Astrocyte of the spinal cord (primary cell): ENCODE results near the gene ERC2.

ENCODE experiments used
- DNase-seq: peaks from one replicate; pipeline ENCODE4 v3.0.0; 2011; ENCODE audit warnings: low read depth, low spot score
- H3K4me3 ChIP-seq: 2 replicates; pipeline ENCODE4 v1.5.1; 2011; ENCODE audit warnings: low read depth, mild to moderate bottlenecking, low read length, moderate library complexity
- CTCF ChIP-seq: IDR thresholded peaks from 2 replicates; pipeline ENCODE4 v1.5.1; 2012; ENCODE audit warnings: low read depth, mild to moderate bottlenecking, low read length, inconsistent platforms
- in situ Hi-C: cut with HindIII; loops from 2 replicates; pipeline ENCODE4 v1.10.0; 2017; ENCODE audit warnings: low sequenced_read_pairs

The ERC2 gene

GRCh38 chr3:55988905-55989304 is 479.4 kb downstream of the ERC2 start:
- H3K4me3 ChIP-seq, result no peak overlapping the region
- no peak for DNase-seq
- in situ Hi-C loops, result no loop called here
- TF ChIP-seq CTCF, result no peak

DNA sequence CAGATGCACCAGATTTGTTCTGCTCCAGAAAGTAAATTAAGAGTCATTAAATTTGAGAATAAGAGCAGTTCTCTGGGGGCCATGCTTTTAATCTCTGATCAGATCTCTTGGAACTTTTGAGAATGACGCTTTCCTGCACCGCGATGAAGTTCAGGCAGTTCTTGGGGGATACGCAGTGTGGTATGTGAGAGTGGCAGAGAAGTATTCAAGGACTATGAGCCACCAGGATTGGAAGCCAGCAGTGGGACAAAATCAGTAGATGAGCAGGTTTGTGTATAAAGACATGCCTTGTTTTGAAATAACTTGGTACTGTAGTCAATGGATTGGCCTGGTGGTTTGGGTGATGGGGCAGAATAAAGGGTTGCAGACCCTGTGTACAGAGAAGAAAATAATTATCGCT is 483.6 kb downstream of the ERC2 start:
- TF ChIP-seq CTCF, result no peak
- DNase-seq, result no peak
- no peak overlapping the region for H3K4me3 ChIP-seq
- in situ Hi-C loops, result no loop called here

DNA sequence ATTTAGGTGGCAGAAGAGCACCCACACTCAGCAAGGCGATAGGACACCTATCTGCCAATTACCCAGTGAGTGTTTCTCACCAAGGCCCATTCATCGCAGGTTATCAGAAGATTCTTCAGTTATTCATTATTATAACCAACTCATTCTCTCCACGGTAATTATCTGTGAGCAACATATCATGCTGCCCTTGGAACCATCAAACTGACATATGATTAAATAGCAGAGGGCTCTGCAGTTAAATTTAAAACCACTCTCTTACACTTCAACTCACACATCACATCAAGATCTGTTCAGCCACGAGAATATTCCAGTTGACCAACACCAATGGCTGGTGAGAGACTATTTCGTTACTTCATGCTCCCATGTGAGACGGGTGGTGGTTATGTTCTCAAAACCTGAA is 489.3 kb downstream of the ERC2 start:
- no peak for DNase-seq
- H3K4me3 ChIP-seq, result no peak overlapping the region
- in situ Hi-C loops, result no loop called here
- TF ChIP-seq CTCF, result no peak

GRCh38 chr3:55974421-55975165 is 493.7 kb downstream of the ERC2 start:
- in situ Hi-C loops, result no loop called here
- DNase-seq, result no peak
- no peak overlapping the region for H3K4me3 ChIP-seq
- TF ChIP-seq CTCF, result no peak

DNA sequence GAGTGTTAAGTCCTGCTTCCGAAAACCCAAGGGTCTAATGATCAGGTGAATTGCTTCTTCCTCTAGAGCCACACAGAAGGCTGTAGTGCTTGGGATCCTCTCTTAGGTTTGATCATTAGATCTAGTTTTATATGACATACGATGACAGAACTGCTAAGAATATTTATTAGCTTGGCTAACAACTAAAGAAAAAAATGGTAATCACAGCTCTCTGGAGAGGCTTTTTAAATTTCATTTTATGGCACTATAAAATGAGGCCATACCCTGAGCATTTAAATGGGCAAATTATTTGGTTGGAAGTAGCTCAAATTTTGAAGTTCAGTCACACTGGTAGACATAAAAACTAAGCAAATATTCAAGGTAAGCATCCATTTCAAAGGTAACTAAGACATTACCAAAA is 498.6 kb downstream of the ERC2 start:
- DNase-seq, result no peak
- no peak for TF ChIP-seq CTCF
- in situ Hi-C loops, result no loop called here
- H3K4me3 ChIP-seq, result no peak overlapping the region

DNA sequence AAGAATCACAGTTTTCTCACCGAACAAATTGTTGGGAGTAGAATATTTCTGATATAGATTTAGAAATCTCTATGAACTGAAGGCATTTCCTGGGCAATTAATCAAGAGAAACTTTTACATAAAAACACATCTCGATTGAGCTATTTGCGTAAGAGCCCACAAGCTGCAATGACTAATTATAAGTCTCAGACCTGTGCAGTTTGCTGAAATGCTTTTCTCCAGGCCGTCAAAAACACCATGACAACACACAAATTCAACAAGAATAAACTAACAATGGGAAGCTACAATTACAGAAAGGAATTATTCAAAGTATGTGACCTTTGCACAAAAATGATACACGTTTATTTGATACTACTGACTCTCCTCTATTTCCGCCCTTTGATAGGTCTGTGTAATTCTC is 499.9 kb downstream of the ERC2 start:
- peak; percentile 30 for DNase-seq
- TF ChIP-seq CTCF, result no peak
- H3K4me3 ChIP-seq, result no peak overlapping the region
- in situ Hi-C loops, result no loop called here
